PC-3 (cell line): Measurements from ENCODE around the gene SLCO3A1.

Experiments
- CTCF ChIP-seq: fragments of 300-600 bp; sonication (generic); conservative IDR thresholded peaks from 2 replicates; pipeline ENCODE4 v1.5.1; 2017; ENCODE audit warnings: antibody characterized with exemption, low read depth, mild to moderate bottlenecking, low read length
- EZH2 ChIP-seq: fragments of 300-600 bp; sonication (generic); IDR thresholded peaks from one replicate; pipeline ENCODE4 v1.6.1; 2017; ENCODE audit warnings: antibody characterized with exemption, mild to moderate bottlenecking, low read length; ENCODE audit not compliant: unreplicated experiment
- EZH2phosphoT487 ChIP-seq: fragments of 300-600 bp; sonication (generic); IDR thresholded peaks from 2 replicates; pipeline ENCODE4 v1.6.1; 2018; ENCODE audit warnings: mild to moderate bottlenecking, antibody characterized with exemption, low read length, borderline replicate concordance

- no peak for TF ChIP-seq CTCF
- no peak for TF ChIP-seq EZH2
- TF ChIP-seq EZH2phosphoT487, result no peak
Observed at GRCh38 chr15:92095693-92096092, 242.2 kb downstream of the SLCO3A1 start.
